Fibroblast of the conjunctiva (primary cell): ENCODE results near the gene TIMP3.
"Not testable (repeated sequence)": the region's sequence is repeated elsewhere in the genome, so short reads cannot be mapped to it uniquely, and the experiment has no call there.

Experiments used
- DNase-seq: peaks from one replicate; pipeline ENCODE4 v3.0.0-alpha.2; 2010; ENCODE audit warnings: low read depth

The TIMP3 gene

GRCh38 chr22:32855045-32855756, 53.7 kb downstream of the TIMP3 start:
- no peak for DNase-seq

- DNase-seq = no peak
Measured at GRCh38 chr22:32858121-32858703, 56.7 kb downstream of the TIMP3 start.

- DNase-seq = no peak
Measured at GRCh38 chr22:32858957-32859356, 57.5 kb downstream of the TIMP3 start.

- no peak for DNase-seq
Measured at GRCh38 chr22:32859743-32860142, 58.2 kb downstream of the TIMP3 start.

- no peak for DNase-seq
Measured at GRCh38 chr22:32861330-32861729, 59.8 kb downstream of the TIMP3 start.

GRCh38 chr22:32862083-32862482, 60.6 kb downstream of the TIMP3 start:
- no peak for DNase-seq

GRCh38 chr22:32862936-32863661, 61.6 kb downstream of the TIMP3 start:
- DNase-seq = no peak

GRCh38 chr22:32864041-32864440, 62.5 kb downstream of the TIMP3 start:
- DNase-seq = no peak

GRCh38 chr22:32864596-32864995, 63.1 kb downstream of the TIMP3 start:
- no peak for DNase-seq

- DNase-seq = no peak
Measured at GRCh38 chr22:32866953-32867352, 65.4 kb downstream of the TIMP3 start.

GRCh38 chr22:32868946-32869345, 67.4 kb downstream of the TIMP3 start:
- no peak for DNase-seq

GRCh38 chr22:32870474-32870873, 69.0 kb downstream of the TIMP3 start:
- no peak for DNase-seq

GRCh38 chr22:32873604-32874003, 72.1 kb downstream of the TIMP3 start:
- not testable (repeated sequence) for DNase-seq

- no peak for DNase-seq
Measured at GRCh38 chr22:32874385-32874784, 72.9 kb downstream of the TIMP3 start.

GRCh38 chr22:32874976-32875375, 73.5 kb downstream of the TIMP3 start:
- no peak for DNase-seq

- no peak for DNase-seq
Measured at GRCh38 chr22:32876516-32876915, 75.0 kb downstream of the TIMP3 start.

- DNase-seq = no peak
Measured at GRCh38 chr22:32877196-32877595, 75.7 kb downstream of the TIMP3 start.

GRCh38 chr22:32879550-32879949, 78.0 kb downstream of the TIMP3 start:
- DNase-seq = no peak

GRCh38 chr22:32880061-32880460, 78.6 kb downstream of the TIMP3 start:
- no peak for DNase-seq

GRCh38 chr22:32880505-32880892, 79.0 kb downstream of the TIMP3 start:
- DNase-seq = no peak

GRCh38 chr22:32880893-32881596, 79.5 kb downstream of the TIMP3 start:
- DNase-seq = no peak

- DNase-seq = no peak
Measured at GRCh38 chr22:32882360-32882755, 80.9 kb downstream of the TIMP3 start.
